MM.1S (cell line): Measurements from ENCODE around the gene THAP7.

Source experiments
- EZH2 ChIP-seq: fragments of 300-600 bp; sonication (generic); optimal IDR thresholded peaks from 2 replicates; pipeline ENCODE3; 2017; ENCODE audit warnings: low read depth, mild to moderate bottlenecking, antibody characterized with exemption, low read length, mixed read lengths
- EZH2phosphoT487 ChIP-seq: fragments of 300-600 bp; sonication (generic); IDR thresholded peaks from 2 replicates; pipeline ENCODE4 v1.6.1; 2018; ENCODE audit warnings: antibody characterized with exemption, low read length
- TF ChIP-seq, protein P1 (sequence below): fragments of 300-600 bp; sonication (generic); IDR thresholded peaks from 2 replicates; pipeline ENCODE4 v1.5.1; 2016; ENCODE audit warnings: antibody characterized with exemption, low read length, mixed read lengths

DNA sequence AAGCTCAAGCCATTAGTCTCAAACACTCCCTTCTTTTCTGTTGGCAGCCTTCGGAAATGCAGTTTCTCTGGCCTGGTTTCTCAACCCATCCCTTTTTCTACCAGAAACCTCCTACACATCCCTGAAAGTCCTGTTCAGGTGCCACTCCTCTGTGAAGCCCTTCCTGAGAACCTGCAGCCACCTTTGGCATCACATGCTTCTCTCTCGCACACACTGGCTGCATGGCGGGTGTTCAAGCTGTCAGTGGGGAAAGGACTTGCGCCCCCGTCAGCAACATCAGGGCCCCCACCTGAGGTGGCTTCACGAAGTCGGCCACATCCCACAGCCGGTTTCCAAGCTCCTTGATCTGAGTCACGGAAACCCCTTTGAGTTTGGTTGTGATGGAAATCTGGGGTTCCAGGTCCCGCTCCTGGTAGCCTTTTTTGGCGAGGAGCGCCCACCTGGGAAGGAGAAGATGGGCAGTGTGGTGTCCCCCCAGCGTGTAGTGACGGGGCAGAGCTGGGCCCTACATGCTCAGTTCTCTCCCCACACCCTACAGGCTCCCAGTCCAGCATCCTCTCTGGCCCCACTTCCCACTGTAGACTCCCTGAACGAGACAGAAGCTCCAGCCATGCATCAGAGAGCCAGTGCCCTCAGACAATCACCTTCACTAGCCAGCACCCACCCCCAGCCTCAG is 42.1 kb upstream of the THAP7 start:
- TF ChIP-seq, protein P1, sequence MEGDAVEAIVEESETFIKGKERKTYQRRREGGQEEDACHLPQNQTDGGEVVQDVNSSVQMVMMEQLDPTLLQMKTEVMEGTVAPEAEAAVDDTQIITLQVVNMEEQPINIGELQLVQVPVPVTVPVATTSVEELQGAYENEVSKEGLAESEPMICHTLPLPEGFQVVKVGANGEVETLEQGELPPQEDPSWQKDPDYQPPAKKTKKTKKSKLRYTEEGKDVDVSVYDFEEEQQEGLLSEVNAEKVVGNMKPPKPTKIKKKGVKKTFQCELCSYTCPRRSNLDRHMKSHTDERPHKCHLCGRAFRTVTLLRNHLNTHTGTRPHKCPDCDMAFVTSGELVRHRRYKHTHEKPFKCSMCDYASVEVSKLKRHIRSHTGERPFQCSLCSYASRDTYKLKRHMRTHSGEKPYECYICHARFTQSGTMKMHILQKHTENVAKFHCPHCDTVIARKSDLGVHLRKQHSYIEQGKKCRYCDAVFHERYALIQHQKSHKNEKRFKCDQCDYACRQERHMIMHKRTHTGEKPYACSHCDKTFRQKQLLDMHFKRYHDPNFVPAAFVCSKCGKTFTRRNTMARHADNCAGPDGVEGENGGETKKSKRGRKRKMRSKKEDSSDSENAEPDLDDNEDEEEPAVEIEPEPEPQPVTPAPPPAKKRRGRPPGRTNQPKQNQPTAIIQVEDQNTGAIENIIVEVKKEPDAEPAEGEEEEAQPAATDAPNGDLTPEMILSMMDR, result no peak
- TF ChIP-seq EZH2, result no peak
- no peak for TF ChIP-seq EZH2phosphoT487
